Measurements from ENCODE around the gene TSPAN10.

TSPAN10 gene

GRCh38 chr17:81682565-81683207 is 45.7 kb downstream of the TSPAN10 start:
- TF ChIP-seq ZNF274 (IDR thresholded peaks at IDR 0.05; ENCODE audit: low read depth, low read length) = no peak

GRCh38 chr17:81683208-81683583 is 46.2 kb downstream of the TSPAN10 start:
- TF ChIP-seq ZNF274 (IDR thresholded peaks at IDR 0.05; ENCODE audit: low read depth, low read length) = no peak
- H3K4me3 ChIP-seq (ENCODE audit: low read length) = peak overlapping the region; percentile 82

More at GRCh38 chr17:81682565-81683207, 45.7 kb downstream of the TSPAN10 start:
- peak overlapping the region; percentile 82 for H3K4me3 ChIP-seq (ENCODE audit: low read length)

- H3K4me3 ChIP-seq (ENCODE audit: low read length) = peak within 1 kb of the TSS; percentile 82
- TF ChIP-seq ZNF274 (IDR thresholded peaks at IDR 0.05; ENCODE audit: low read depth, low read length) = no peak
These were observed 46.8 kb downstream of the TSPAN10 start, which contains the start of the genes ARL16 and HGS for GRCh38 chr17:81683584-81684441. TSS of gene ARL16 (minus strand) at chr17:81683797. CDS start at chr17:81683753, 44 bp downstream. TSS of gene HGS (plus strand) at chr17:81684011. CDS start at chr17:81684067, 56 bp downstream.

GRCh38 chr17:81684442-81684911 is 47.5 kb downstream of the TSPAN10 start:
- H3K4me3 ChIP-seq (ENCODE audit: low read length) = peak overlapping the region; percentile 76
- no peak for TF ChIP-seq ZNF274 (IDR thresholded peaks at IDR 0.05; ENCODE audit: low read depth, low read length)

GRCh38 chr17:81685108-81685507 is 48.1 kb downstream of the TSPAN10 start:
- no peak for TF ChIP-seq ZNF274 (IDR thresholded peaks at IDR 0.05; ENCODE audit: low read depth, low read length)
- H3K4me3 ChIP-seq (ENCODE audit: low read length) = peak overlapping the region; percentile 76; the same call in 1 of the 2 replicates

GRCh38 chr17:81686614-81687013 is 49.6 kb downstream of the TSPAN10 start:
- H3K4me3 ChIP-seq (ENCODE audit: low read length) = no peak overlapping the region
- no peak for TF ChIP-seq ZNF274 (IDR thresholded peaks at IDR 0.05; ENCODE audit: low read depth, low read length)

GRCh38 chr17:81687770-81688541 is 51.0 kb downstream of the TSPAN10 start:
- no peak overlapping the region for H3K4me3 ChIP-seq (ENCODE audit: low read length)
- no peak for TF ChIP-seq ZNF274 (IDR thresholded peaks at IDR 0.05; ENCODE audit: low read depth, low read length)

- H3K4me3 ChIP-seq (ENCODE audit: low read length) = no peak overlapping the region
- TF ChIP-seq ZNF274 (IDR thresholded peaks at IDR 0.05; ENCODE audit: low read depth, low read length) = no peak
These were observed 51.6 kb downstream of the TSPAN10 start for GRCh38 chr17:81688616-81689015.

- H3K4me3 ChIP-seq (ENCODE audit: low read length) = no peak overlapping the region
- no peak for TF ChIP-seq ZNF274 (IDR thresholded peaks at IDR 0.05; ENCODE audit: low read depth, low read length)
These were observed 53.1 kb downstream of the TSPAN10 start for GRCh38 chr17:81690066-81690465.

- TF ChIP-seq ZNF274 (IDR thresholded peaks at IDR 0.05; ENCODE audit: low read depth, low read length) = no peak
- no peak overlapping the region for H3K4me3 ChIP-seq (ENCODE audit: low read length)
These were observed 53.6 kb downstream of the TSPAN10 start for GRCh38 chr17:81690549-81690948.

GRCh38 chr17:81691196-81691595 is 54.2 kb downstream of the TSPAN10 start:
- TF ChIP-seq ZNF274 (IDR thresholded peaks at IDR 0.05; ENCODE audit: low read depth, low read length) = no peak
- H3K4me3 ChIP-seq (ENCODE audit: low read length) = no peak overlapping the region

GRCh38 chr17:81691608-81692007 is 54.6 kb downstream of the TSPAN10 start:
- no peak overlapping the region for H3K4me3 ChIP-seq (ENCODE audit: low read length)
- no peak for TF ChIP-seq ZNF274 (IDR thresholded peaks at IDR 0.05; ENCODE audit: low read depth, low read length)

- no peak overlapping the region for H3K4me3 ChIP-seq (ENCODE audit: low read length)
- no peak for TF ChIP-seq ZNF274 (IDR thresholded peaks at IDR 0.05; ENCODE audit: low read depth, low read length)
These were observed 56.7 kb downstream of the TSPAN10 start for GRCh38 chr17:81693509-81694210.
